ENCODE data around the gene GPR35.
A peak's percentile ranks its signal among the peaks of the same experiment; 100 is the strongest.
"Not testable (repeated sequence)": the region's sequence is repeated elsewhere in the genome, so short reads cannot be mapped to it uniquely, and the experiment has no call there.

Gene GPR35

DNA sequence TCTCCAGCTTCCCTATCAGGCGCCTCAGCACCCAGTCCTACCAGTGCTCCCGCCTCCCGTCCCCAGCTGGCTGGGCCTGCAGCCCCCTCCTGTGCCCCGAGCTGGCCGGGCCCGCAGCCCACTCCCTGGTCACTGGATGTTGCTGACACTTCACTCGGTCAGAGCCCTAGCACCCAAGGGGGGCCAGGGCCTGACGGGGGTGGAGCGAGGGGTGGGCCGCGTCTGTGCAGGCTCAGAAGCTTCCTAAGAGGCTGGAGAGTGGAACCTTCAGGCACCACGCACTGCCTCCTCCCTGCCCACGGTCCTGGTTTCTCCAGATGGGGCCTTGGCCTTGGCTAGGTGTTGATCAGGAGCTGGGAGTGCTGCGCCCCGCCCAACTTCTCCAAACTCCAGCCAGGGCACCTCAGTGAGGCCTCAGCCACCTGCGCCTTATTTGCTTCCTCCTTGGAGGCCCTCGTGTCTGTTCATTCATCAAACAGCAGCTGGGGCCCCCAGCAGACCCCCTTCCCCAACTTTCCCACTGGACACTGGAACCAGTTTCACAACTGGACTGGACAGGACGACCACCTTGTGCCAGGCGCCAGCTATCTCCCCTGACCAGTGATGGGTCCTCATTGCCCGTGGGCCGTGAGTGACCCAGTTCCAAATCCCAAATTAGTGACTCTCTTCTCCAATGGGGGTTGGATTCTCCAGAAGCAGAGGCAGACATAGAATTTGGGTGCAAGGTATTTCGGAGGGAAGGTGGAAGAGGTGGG, 22.0 kb upstream of the GPR35 start:
- DNase-seq, result peak; percentile 26

DNA sequence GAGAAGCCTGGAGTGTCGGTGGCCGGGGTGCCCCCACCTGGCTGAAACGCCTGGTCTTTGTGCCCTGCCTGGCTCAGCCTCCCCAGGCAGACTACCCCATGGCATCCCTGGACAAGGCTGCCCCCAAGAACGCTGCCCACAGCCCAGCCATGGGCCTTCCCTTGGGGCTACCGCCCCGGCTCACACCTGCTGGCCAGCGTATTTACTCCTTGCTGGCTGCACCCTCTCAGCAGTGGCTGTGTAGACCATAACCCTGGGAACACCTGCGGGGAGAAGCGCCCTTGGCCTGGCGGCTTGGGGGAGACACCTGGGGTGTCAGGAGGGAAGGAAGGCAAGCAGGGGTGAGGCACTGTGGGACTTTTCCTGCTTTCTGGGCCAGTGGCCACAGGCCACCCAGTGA, 21.4 kb upstream of the GPR35 start:
- DNase-seq, result peak; percentile 24

DNA sequence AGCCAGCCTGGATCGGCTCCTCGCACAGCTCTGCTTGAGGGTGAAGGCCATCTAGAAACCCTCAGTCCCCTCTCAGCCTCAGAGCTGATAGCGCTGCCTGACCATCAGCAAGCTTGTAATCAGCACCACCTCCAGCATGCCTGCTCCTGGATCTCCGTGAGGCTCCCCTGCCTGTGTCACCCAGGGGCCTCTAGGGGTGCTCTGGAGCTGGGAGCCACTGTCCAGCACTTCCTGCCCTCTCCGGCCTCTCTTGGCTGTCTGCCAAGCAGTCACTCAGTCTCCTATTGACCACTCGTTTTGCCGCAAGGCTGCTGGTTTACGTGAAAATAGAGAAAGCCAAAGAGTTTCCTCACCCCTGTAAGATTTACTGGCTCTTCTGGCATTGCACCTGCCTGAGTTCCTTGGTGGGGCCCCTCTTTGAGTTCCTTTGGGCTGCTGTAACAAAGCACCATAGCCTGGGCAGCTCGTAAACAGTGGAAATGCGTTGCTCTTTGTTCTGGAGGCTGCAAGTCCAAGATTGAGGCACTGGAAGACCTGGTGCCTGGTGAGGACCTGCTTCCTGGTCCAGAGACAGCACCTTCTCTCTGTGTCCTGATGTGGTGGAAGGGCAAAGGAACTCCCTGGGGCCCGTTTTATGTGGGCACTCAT, 20.9 kb upstream of the GPR35 start:
- peak; percentile 63 for DNase-seq

DNA sequence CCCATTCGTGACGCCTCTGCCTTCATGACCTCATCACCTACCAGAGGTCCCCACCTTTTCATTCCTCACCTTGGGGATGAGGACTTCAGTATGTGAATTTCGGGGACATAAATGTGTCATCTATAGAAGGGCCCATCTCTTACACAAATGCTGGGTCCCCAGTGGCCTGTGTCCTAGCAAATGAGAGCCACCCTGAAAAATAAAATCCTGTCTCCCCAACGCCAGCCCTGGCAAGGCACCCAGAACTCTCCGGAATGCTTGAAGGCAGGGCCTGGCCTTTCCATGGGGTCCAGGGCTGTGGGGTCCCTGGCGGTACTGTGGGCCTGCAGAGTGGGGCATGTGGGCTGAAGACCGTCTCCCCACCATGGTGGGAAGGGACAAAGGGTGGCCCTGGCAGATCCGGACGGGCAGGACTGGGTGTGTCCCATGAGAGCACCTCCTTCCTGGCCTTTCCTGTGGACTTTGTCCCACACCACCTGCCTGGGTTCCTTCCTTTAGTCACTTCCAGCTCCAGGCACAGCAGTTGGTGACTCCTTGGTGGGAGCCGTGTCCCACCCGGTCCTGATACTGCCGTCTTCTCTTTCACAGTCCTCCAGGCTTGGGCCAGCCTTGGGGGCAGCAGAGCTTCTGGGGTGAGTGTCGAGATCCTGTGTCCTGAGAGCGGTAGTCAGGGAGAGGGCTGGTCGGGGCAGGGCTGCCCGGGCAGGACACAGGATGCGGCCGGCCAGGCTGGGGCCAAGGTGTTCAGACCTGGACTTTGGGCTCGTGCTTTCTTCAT, 20.2 kb upstream of the GPR35 start:
- DNase-seq, result peak; percentile 33

DNA sequence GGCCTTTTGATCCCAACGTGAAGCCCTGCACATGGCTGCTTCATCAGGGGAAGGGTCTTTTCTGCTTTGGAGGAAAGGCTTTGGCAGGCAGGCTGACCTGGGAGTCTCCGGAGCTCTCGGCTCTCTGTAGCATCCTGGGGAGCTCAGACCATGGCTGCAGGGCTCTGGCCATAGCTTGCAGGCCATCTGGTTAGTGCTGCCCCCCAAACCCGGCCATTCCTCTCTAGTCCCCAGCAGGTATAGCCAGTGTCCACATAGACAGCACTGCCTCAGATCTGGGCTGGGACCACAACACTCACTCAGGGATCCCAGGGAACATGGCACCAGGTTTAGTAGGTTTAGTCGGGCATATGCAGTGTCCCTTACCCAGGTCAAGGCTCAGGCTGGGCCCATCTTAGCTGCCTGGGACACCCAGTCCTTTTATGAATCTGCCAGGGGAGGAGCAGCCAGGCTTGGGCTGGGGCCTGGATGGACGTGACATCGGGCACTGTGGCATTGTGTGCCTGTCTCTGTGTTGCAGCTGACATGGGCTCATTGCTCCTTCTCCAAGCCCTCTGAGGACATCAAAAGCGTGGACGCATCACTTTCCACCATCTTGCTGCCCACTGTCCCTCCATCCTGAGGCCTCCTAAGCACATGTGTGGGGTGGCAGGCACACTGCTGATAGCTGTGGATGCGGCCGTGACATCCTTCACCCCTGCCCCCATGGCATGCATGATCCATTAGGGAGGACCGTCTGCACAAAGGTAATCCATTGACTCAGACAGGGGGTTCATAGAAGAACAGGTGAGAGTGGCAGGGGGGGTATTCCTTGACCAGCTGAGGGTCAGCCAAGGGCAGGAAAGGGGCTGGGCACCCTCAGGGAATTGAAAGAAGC, 19.2 kb upstream of the GPR35 start:
- DNase-seq, result peak; percentile 4

DNA sequence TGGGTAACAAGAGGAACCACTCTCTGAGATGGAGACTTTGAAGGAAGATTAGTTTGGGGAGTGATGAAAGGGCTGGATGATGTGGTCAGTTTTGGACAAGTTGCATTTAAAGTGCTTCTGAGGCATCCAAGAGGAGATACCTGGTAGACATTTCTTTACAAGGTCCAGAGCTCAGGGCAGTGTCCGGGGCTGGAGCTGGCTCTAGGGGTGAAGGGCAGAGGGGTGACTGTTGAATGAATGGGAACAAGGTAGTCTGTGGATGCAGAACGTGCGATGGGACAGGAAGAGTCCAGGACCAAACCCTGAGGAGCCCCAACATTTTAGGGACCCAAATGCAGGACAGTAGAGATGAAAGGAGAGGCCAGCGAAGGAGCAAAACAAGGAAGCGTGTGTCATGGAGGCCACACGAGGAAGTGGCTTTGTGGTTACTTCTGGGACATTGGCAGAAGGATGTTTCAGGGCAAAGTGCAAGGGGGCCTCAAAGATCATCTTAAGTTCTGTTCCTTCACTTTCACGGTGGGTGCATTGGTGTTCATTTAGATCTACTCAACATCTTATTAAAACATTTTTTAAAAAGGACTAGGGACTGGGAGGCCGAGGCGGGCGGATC, 13.6 kb upstream of the GPR35 start:
- peak; percentile 15 for DNase-seq

DNA sequence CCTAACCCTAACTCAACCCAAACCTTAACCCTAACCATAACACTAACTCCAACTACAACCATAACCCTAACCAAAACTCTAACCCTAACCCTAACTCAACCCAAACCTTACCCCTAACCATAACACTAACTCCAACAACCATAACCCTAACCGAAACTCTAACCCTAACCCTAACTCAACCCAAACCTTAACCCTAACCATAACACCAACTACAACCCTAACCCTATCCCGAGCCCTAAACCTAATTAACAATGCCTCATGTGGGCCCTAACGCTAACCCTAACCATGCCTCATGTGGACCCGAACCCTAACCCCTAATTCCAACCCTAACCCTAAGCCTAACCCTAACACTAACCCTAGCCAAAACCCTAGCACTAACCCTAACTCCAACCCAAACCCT, 11.5 kb upstream of the GPR35 start:
- DNase-seq, result no peak

DNA sequence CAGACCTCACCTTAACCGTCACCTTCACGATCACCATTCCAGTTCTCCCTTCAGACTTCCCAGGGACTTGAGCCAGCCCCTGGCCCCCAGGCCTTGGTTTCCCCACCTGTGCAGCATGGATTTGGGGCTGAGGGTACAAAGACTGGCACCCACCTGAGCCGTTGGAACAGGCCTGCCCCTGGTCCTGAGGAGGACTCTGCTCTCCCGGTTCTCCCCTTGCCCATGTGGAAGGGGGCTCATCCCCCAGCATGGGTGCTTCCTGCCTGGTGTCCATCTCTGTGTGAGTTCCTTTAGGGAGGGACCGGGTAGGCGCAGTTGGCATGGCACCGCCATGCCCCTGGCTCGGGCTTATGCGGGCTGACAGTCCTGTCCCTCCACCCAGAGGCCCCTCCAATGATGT, 10.9 kb upstream of the GPR35 start:
- DNase-seq, result peak; percentile 14

DNA sequence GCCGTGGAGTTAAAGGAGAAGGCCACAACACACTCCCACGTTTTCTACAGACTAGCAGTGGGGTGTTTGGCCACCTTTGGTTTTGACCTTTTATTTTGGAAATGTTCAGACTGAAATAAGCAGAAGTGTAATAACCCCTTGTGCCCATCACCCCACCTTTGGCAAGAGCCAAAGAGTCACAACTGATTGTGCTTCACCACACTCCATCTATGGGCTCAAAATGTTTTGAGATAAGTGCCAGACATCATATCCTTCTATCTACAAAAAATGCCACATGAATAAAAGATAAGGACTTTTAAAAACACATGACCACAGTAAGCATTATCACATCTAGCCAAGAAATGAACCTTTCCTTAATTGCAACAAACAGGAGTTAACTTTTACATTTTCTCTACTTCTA, 9.9 kb upstream of the GPR35 start:
- no peak for DNase-seq

DNA sequence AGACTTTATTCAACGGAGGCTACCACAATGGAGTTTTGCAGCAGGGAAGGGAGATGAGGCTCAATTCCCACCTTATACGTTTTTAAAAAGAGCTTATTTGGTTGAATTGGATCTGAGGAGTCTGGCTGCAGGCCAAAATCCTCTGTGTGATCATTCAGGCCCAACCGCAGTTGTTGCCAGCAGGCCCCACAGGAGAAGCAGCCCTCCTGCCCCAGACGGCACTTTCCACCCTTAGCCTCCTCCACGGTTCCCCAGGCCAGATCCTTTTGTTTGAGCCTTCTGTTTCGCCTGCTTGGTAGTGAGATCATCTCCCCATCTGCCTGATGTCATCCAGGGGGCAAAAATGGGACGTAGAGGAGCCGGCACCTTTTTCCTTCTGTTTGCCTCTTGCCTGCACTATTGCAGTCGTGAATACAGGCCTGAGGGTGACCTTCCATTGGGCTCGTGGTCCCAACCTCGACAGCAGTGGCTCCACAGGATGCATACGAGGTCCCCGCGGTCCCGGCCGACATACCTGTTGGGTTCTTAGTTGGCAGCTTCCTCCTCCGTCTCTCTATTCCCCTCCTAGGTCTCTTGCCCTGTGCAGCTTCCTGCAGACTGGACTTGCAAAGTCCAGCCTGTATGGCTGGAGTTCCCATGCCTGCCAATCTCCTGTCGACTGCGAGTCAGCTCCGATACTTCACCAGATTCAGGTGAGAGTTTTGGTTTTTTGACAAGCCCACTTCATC, 9.3 kb upstream of the GPR35 start:
- peak; percentile 17 for DNase-seq

DNA sequence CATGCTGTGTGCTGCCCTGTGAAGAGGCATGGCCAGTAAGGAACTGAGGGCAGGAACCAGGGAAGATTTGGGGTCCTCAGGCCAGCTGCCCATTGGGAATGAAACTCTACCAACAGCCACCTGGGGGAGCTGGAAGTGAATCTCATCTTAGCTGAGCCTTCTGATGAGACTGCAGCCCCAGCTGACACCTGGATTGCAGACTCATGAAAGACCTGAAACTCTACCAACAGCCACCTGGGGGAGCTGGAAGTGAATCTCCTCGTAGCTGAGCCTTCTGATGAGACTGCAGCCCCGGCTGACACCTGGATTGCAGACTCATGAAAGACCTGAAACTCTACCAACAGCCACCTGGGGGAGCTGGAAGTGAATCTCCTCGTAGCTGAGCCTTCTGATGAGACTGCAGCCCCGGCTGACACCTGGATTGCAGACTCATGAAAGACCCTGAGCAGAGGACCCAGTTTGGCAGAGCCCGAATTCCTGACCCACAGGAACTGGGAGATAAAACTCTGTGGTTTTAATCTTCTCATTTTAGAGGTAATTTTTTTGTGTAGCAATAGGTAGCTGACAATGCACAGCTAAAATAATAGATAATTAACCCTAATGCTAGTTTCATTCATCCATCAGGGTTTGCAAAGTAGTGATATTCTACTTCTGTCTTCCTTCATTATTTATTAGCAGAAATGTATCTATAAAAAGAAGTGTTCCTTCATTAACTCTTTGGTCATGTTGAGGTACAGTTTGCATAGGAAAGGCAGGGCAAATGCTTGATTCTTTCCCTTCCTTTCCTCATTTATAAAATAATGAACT, 8.2 kb upstream of the GPR35 start:
- DNase-seq, result not testable (repeated sequence)

DNA sequence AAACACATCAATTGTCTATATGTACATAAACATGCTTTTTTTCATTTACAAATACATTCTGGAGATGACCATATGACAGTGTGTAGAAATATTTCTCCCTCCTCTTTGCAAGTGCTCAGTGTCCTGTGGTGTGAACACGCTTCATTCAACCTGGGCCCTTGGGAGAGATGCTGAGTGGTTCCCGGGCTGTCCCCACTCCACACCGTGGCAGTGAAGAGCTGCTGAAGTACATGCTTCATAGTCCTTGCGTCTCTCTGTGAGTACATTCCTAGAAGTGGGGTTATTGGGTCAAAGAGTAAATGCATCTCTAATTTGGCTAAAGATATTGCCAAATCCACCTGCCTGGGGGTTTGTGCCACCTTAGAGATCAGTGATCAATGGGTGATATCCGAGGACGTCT, 6.5 kb upstream of the GPR35 start:
- DNase-seq, result no peak

DNA sequence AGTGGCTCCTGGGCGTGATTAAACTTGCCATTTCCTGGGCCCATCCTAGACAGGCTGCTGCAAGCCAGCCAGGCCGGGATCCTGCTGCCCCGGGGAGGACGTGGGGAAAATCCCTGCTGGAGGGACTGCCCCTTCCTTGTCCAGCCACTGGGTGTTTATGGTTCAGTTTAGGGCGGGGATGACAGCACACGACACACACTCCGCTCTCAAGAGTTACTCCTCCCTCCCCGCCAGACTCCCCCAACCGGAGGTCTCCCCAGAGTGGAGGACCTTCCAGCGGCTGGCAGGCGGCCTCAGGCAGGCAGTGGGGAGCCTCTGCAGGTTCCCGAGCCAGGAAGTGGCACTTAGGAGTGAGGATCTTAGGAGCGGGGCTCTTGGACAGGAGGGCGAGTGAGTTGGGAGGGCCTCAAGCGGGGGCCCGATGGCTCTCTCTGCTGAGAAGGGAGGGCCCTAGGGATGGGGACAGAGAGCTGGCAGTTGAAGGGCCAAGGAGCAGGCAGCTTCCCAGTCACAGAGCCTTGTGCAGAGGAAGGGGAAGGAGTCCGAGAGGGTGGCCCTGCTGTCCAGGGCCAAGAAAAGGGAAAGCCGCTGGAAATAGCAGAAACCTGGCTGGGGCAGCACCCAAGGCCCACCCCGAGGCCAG, 5.7 kb upstream of the GPR35 start:
- peak; percentile 18 for DNase-seq

DNA sequence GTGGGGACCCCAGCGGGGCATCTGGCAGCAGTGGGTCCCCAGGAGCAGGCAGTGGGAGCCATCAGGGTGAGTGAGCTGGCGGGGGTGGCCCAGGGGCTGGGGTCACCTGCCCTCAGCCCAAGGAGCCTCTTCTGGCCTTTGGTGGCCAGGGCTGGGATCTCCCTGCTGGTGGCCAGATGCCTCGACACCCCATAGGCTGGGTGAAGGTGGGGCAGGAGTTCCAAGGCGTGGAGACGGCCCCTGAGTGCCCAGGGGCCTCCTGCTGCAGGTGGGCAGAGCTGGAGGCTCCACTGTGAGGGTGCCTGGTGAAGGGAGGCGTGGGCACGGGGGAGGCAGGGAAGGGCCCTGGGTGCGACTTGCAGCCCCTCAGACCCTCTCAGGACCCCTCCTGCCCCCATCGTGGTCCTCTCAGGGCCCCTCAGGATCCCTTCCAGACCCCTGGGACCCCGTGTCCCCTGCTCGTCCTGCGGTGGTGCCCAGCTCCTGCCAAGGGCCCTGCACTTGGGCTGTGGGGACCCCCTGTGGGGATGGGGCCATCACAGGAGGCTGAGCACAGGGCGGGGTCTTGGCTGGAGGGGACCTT, 5.0 kb upstream of the GPR35 start:
- peak; percentile 13 for DNase-seq

DNA sequence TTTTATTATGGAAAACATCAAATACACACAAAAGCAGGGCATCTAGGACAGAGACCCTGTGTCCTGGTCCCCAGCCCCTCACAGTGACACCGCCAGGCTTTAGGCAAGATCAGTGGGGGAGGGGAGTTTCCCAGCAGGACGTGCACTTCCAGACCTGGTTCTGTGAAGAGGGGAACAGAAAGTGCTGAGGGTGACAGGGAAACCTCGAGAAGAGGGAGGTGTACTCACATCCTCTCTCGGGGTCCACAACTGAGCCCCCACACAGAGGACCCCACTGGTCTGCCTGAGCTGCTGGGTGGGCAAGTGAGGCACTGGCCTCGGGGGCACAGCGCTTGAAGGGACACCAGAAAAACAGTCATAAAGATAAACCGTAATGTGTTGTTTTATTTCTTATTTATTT, 4.4 kb upstream of the GPR35 start:
- peak; percentile 11 for DNase-seq

DNA sequence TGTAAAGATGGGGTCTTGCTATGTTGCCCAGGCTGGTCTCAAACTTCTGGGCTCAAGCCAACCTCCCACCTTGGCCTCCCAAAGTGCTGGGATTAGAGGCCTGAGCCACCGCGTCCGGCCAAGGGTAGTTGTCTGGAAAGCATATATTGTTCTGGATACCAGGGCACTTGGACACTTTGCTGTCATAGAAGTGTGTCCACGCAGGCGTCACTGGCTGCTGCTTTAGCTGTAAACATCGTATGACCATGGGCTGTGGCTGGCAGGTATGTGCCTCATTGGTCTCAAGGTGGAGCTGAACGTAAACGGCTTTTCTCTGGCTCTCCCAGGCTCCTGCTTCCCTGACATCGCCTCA, 3.2 kb upstream of the GPR35 start:
- no peak for DNase-seq

DNA sequence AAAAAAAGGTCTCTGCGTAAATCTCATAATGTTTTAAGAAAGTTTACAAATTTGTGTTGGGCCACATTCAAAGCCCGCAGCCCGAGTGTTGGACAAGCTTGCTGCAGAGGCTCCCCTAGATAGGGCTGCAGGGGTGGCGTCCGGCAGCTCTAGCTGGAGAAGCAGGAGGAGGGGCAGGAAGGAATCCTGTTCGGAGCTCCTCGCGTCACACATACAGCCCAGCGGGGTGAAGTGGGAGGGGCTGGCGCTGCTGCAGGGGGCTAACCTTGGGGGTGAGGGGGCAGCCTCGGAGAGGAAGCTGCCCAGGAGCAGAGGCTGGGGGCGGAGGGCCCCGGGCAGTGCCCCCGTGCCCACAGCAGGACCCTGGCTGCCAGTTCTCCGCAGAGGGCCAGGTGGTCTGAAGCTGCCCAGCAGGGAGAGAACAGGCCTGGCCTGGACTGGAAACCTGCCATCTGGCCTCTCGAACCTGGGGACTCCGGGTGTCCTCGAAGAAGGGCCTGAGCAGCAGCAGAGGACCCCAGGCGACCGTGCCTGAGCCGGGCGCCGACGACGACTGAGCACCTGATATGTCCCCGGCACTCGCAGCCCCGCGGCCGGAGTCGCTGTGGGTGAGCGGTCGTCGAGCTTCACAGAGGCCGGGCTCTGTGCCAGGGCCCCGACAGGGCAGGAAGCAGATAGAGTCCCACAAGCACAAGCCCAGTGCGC, 2.6 kb upstream of the GPR35 start:
- DNase-seq, result peak; percentile 26

DNA sequence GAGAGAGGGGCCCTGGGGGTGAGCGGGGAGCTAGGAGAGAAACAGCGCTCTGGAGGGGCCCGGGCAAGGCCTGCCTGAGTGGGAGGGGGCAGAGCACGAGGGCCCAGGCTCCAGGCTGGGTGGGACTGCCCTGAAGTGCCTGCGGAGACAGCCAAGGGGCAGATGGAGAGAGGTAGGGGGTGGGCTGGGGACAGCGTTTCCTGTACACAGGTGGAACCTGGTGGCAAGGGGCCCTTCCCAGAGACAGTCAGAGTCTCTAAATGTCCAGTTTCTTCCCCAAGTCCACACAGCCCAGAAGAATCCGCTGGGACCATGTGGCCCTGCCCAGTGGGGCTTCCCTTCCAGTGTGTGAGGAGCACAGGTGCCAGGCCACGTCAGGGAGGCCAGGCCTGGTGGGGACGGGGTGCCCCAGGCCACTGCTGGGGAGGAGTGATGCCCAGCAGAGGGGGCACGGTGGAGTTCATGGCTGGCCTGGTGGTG, 1.7 kb upstream of the GPR35 start:
- peak; percentile 28 for DNase-seq
